NCI-H345 treated with DMSO at 0.1 percent for 48 hours (cell line): ENCODE data around the gene CYP39A1.

Experiments
- DNase-seq: peaks from one replicate; lab custom pipeline; 2025; ENCODE audit not compliant: unreplicated experiment; lab: John Stamatoyannopoulos, UW

The CYP39A1 gene

GRCh38 chr6:46521464-46521971, 131.1 kb downstream of the CYP39A1 start:
- no peak for DNase-seq

- no peak for DNase-seq
Observed at GRCh38 chr6:46517202-46517601, 135.4 kb downstream of the CYP39A1 start.

GRCh38 chr6:46513533-46513932, 139.1 kb downstream of the CYP39A1 start:
- no peak for DNase-seq

GRCh38 chr6:46511320-46511719, 141.3 kb downstream of the CYP39A1 start:
- no peak for DNase-seq

GRCh38 chr6:46510651-46511050, 142.0 kb downstream of the CYP39A1 start:
- DNase-seq: no peak

GRCh38 chr6:46509981-46510510, 142.6 kb downstream of the CYP39A1 start:
- no peak for DNase-seq

GRCh38 chr6:46509063-46509462, 143.6 kb downstream of the CYP39A1 start:
- no peak for DNase-seq

GRCh38 chr6:46507426-46507825, 145.2 kb downstream of the CYP39A1 start:
- DNase-seq: no peak

GRCh38 chr6:46505693-46506512, 146.7 kb downstream of the CYP39A1 start:
- no peak for DNase-seq

- DNase-seq: no peak
Observed at GRCh38 chr6:46504242-46504641, 148.4 kb downstream of the CYP39A1 start.

- no peak for DNase-seq
Observed at GRCh38 chr6:46502486-46503119, 150.0 kb downstream of the CYP39A1 start.

- no peak for DNase-seq
Observed at GRCh38 chr6:46501136-46502089, 151.2 kb downstream of the CYP39A1 start.

- no peak for DNase-seq
Observed at GRCh38 chr6:46500382-46500781, 152.2 kb downstream of the CYP39A1 start.
